PFSK-1 (cell line): ENCODE data around the gene INSYN1.

ENCODE experiments used
- FOXP2 ChIP-seq: optimal IDR thresholded peaks from 2 replicates; pipeline ENCODE3; 2011; ENCODE audit warnings: borderline replicate concordance, control low read depth, inconsistent platforms; ENCODE audit not compliant: insufficient read depth; ENCODE audit errors: extremely low read length, extremely low read depth
- POLR2AphosphoS5 ChIP-seq: IDR thresholded peaks from 2 replicates; pipeline ENCODE4 v1.6.1; 2012; ENCODE audit warnings: low read depth, mild to moderate bottlenecking, control low read depth, low read length, moderate library complexity
- SIN3A ChIP-seq: IDR thresholded peaks from 2 replicates; pipeline ENCODE4 v1.6.1; 2012; ENCODE audit warnings: mild to moderate bottlenecking, low read length, moderate library complexity, borderline replicate concordance; ENCODE audit not compliant: insufficient read depth
- TAF1 ChIP-seq: IDR thresholded peaks from 2 replicates; pipeline ENCODE4 v1.6.1; 2012; ENCODE audit warnings: low read length, control low read depth, borderline replicate concordance; ENCODE audit not compliant: insufficient read depth
- TF ChIP-seq, protein P1 (sequence below), 2 experiments: IDR thresholded peaks; 2 replicates each; pipeline versions ENCODE4 v1.6.1 to v1.8.0; 2011 to 2012; ENCODE audit warnings: low read depth in 2 of 2, low read length in 2 of 2, control low read depth in 1 of 2, inconsistent platforms in 1 of 2, mild to moderate bottlenecking in 1 of 2, moderate library complexity in 1 of 2; ENCODE audit not compliant: insufficient read depth in 1 of 2

INSYN1 gene

DNA sequence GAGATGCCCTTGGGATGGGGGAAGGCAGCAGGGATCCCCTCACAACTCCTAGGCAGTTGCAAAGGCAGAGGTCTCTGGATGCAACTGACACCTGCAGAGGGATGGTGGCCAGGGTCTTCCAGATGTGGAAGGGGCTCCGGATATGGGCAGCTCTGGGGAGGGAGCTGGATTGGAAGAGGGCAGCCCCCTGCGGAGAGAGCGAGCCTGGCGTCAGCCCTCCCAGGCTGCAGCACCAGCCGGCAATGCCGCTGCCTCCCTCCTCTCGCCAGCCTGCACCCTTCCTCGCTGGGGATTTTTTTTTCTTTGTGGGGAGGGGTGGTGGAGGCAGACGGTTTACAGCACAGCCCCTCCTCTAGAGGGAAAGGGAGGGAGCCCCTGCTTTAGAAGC lies 1.6 kb downstream of the INSYN1 start:
- TF ChIP-seq TAF1, result no peak
- TF ChIP-seq, protein P1, sequence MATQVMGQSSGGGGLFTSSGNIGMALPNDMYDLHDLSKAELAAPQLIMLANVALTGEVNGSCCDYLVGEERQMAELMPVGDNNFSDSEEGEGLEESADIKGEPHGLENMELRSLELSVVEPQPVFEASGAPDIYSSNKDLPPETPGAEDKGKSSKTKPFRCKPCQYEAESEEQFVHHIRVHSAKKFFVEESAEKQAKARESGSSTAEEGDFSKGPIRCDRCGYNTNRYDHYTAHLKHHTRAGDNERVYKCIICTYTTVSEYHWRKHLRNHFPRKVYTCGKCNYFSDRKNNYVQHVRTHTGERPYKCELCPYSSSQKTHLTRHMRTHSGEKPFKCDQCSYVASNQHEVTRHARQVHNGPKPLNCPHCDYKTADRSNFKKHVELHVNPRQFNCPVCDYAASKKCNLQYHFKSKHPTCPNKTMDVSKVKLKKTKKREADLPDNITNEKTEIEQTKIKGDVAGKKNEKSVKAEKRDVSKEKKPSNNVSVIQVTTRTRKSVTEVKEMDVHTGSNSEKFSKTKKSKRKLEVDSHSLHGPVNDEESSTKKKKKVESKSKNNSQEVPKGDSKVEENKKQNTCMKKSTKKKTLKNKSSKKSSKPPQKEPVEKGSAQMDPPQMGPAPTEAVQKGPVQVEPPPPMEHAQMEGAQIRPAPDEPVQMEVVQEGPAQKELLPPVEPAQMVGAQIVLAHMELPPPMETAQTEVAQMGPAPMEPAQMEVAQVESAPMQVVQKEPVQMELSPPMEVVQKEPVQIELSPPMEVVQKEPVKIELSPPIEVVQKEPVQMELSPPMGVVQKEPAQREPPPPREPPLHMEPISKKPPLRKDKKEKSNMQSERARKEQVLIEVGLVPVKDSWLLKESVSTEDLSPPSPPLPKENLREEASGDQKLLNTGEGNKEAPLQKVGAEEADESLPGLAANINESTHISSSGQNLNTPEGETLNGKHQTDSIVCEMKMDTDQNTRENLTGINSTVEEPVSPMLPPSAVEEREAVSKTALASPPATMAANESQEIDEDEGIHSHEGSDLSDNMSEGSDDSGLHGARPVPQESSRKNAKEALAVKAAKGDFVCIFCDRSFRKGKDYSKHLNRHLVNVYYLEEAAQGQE (IDR thresholded peaks at IDR 0.05; ENCODE audit: insufficient read depth in 1 of 2, low read depth in 2 of 2, low read length in 2 of 2), result no peak
- no peak for TF ChIP-seq POLR2AphosphoS5
- TF ChIP-seq FOXP2, result no peak
- no peak for TF ChIP-seq SIN3A

DNA sequence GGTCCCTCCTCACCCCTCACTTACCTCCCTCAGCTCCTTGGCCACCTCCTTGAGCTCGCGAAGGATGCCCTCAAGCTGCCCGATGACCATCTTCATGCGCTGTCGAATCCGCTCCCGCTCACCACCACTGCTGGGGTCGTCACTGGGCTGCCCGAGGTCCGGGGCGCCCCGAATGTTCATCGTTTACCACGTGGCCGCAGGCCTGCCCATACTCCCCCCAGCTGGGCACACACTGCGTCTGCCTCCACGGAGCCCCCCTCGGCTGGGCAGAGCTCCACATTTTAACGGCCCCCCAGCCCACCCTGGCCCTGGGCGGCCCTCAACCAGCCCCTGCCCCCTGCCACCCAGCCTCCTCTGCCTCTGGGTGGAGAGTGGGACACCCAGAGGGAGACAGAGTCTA lies 2.2 kb downstream of the INSYN1 start:
- TF ChIP-seq FOXP2 (no peak), POLR2AphosphoS5 (no peak), TAF1 (no peak), SIN3A (no peak)
- TF ChIP-seq, protein P1 (IDR thresholded peaks at IDR 0.05; ENCODE audit: insufficient read depth in 1 of 2, low read depth in 2 of 2, low read length in 2 of 2), result no peak

DNA sequence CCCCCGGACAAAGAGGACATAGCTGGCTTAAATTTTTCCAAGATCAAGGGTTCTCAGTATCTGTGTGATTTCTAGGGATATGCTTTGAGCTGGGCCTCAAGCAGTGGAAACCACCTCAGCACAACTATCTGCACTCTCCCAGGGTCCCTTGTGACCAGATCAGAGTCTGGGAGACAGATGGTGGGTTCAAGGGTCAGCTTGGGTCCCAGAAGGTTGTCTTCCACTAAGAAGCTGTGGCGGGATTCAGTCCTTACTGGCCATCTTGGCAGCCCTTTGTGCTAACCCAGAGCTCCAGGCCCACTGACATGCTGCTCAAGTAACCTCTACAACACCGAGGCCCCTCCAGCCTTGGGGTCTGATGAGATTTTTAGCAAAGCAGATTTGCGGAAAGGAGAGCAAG lies 2.7 kb downstream of the INSYN1 start:
- TF ChIP-seq, protein P1 (IDR thresholded peaks at IDR 0.05; ENCODE audit: insufficient read depth in 1 of 2, low read depth in 2 of 2, low read length in 2 of 2), result no peak
- TF ChIP-seq POLR2AphosphoS5 (no peak), FOXP2 (no peak)

DNA sequence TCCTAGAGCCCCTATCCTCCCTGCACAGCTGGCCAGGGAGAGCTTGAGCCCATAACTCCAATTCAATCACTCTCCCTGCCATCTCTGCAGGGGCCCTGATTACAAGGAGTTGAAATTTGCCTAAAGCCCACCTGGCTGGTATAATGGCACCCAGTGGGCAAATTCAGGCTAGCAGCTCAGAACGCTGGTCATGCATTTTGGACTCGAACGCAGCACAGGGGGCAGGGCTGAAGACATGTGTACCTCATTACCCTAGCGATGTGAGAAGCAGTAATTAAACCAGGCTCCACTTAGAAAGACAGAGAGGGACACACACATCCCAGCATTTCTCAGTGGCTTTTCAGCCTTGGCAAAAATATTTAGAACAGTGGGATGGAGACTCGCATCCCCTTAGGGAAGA lies 3.2 kb downstream of the INSYN1 start:
- TF ChIP-seq FOXP2, result no peak
- TF ChIP-seq SIN3A, result no peak
- no peak for TF ChIP-seq TAF1
- no peak for TF ChIP-seq POLR2AphosphoS5
- TF ChIP-seq, protein P1 (IDR thresholded peaks at IDR 0.05; ENCODE audit: insufficient read depth in 1 of 2, low read depth in 2 of 2, low read length in 2 of 2), result no peak

DNA sequence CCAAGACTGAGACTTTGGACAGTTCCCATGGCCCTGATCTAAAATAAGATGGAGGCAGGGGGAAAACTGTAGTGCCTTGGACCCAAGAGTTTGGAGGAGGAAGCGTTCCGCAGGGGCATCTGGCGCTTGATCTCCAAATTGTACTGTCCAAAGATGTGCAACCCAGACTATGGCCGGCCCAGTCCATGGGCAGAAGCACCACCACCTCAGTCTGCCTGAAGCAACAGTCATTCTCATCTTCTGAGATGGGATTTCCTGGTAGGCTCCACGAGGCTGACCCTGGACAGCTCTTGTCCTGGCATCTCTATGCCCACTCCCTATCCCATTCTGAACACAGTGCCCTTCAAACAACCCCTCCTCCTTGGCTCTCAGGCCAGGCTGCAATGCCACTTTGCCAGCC lies 3.6 kb downstream of the INSYN1 start:
- TF ChIP-seq FOXP2 (no peak), POLR2AphosphoS5 (no peak), SIN3A (no peak), TAF1 (no peak)
- TF ChIP-seq, protein P1 (IDR thresholded peaks at IDR 0.05; ENCODE audit: insufficient read depth in 1 of 2, low read depth in 2 of 2, low read length in 2 of 2), result no peak
